ENCODE results near the gene C2CD4B.

GRCh38 chr15:62138124-62138523 lies 27.0 kb downstream of the C2CD4B start:
- TF ChIP-seq POLR2A (IDR thresholded peaks at IDR 0.05; ENCODE audit: low read depth, low read length) = no peak
- TF ChIP-seq POLR2AphosphoS5 (IDR thresholded peaks at IDR 0.05; ENCODE audit: low read depth, low read length) = no peak
- no peak for TF ChIP-seq TAF1 (IDR thresholded peaks at IDR 0.05; ENCODE audit: low read depth, low read length)
- TF ChIP-seq SPI1 (IDR thresholded peaks at IDR 0.05; ENCODE audit: low read depth, low read length) = no peak
- TF ChIP-seq PAX5 (IDR thresholded peaks at IDR 0.05; ENCODE audit: insufficient read depth, low read length, severe bottlenecking) = no peak
